ENCODE results near the gene IGLL5. TPM values are rescaled to one million over a fixed set of nuclear protein-coding genes. Genes with fewer than 3 reads are reported as not detected.

The IGLL5 gene
- total RNA-seq, 4 donors from 2014 or later: 1.1 to 35.5 (median 6.0) TPM; not detected in 1

DNA sequence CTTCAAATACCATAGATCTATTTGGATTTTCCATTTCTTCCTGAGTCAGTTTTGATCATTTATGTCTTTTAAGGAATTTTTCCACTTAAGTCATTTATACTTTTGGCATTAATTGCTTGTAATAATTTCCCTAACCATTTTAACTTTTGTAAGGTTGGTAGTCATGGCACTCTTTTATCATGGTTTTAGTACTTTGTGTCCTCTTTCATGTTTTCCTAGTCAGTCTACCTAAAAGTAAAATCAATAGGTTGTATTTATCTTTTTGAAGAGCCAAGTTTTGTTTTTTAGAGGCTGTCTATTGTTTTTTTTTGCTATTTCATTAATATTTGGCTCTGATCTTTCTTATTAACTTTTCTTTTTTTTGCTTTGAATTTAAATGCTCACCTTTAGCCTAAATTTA, 45.5 kb upstream of the IGLL5 start:
- Histone ChIP-seq H3K4me3 (no peak overlapping the region), H3K27me3 (no peaks in the 10 kb centered on the region), H3K4me1 (no peaks in the 10 kb centered on the region), H3K36me3 (no peaks in the 10 kb centered on the region), H3K9me3 (no peaks in the 10 kb centered on the region), H3K27ac (no peak overlapping the region)
- DNase-seq: no peak
- TF ChIP-seq POLR2A (IDR thresholded peaks at IDR 0.05): no peak
- TF ChIP-seq, protein P1, sequence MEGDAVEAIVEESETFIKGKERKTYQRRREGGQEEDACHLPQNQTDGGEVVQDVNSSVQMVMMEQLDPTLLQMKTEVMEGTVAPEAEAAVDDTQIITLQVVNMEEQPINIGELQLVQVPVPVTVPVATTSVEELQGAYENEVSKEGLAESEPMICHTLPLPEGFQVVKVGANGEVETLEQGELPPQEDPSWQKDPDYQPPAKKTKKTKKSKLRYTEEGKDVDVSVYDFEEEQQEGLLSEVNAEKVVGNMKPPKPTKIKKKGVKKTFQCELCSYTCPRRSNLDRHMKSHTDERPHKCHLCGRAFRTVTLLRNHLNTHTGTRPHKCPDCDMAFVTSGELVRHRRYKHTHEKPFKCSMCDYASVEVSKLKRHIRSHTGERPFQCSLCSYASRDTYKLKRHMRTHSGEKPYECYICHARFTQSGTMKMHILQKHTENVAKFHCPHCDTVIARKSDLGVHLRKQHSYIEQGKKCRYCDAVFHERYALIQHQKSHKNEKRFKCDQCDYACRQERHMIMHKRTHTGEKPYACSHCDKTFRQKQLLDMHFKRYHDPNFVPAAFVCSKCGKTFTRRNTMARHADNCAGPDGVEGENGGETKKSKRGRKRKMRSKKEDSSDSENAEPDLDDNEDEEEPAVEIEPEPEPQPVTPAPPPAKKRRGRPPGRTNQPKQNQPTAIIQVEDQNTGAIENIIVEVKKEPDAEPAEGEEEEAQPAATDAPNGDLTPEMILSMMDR (IDR thresholded peaks at IDR 0.05): no peak

DNA sequence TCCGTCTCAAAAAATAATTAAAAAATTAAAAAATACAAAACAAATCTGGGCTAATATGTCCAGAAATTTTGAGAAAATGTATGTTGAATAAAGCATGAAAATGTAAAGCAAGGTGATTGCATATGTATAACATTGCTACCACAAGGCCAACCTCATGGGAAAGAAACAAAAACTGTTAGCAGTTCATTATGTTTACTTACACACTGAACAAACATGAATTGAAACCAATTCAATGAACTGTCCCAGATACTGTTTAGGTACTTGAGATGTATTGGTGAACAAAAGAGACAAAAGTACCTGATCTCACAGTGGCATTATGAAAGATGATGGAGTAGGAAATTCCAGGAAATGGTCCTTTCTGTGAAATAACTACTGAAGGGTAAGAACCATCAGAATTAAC, 43.8 kb upstream of the IGLL5 start:
- DNase-seq: no peak
- Histone ChIP-seq H3K4me3 (no peak overlapping the region), H3K36me3 (no peaks in the 10 kb centered on the region), H3K27ac (no peak overlapping the region), H3K27me3 (no peaks in the 10 kb centered on the region), H3K4me1 (no peaks in the 10 kb centered on the region), H3K9me3 (no peaks in the 10 kb centered on the region)
- TF ChIP-seq, protein P1 (IDR thresholded peaks at IDR 0.05): no peak
- no peak for TF ChIP-seq POLR2A (IDR thresholded peaks at IDR 0.05)

DNA sequence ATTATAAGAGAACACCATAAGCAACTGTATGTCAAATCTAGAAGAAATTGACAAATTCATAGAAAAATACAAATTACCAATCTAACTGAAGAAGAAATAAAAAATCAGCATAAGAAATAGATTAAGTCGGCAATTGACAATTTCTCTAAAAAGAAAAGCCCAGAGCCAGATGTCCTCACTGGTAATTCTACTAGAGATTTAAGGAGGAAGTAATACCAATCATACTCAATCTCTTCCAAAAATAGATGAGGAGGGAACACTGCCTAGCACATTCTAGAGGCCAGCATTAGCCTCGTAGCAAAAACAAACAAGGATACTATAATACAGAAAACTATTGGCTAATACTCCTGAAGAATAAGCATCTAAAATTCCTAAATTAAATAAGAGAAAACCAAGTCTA, 40.4 kb upstream of the IGLL5 start:
- TF ChIP-seq, protein P1 (IDR thresholded peaks at IDR 0.05): no peak
- no peak for TF ChIP-seq POLR2A (IDR thresholded peaks at IDR 0.05)

DNA sequence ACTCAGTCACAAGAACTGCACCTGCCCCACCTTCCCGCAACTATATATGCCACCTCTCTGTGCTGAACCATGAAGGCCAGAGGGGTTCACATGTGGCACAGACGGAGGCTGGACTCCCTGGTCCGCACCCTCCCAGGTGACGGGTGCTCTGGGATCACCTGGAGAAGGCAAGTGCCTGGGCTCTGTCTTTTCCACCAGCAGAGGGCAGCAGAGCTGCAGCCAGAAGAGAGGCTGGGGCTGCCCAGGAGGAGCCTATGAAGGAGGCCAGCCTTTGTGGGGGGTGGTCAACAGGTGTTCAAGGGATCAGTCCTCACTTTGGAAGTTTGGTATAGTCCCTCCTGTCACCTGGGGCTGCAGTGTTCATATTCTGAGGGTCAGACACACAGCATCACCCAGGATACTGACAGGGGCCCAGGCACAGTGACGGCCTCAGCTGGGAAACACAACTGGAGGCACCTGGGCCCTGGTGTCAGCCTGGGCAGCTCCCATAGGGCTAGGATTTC, 39.2 kb upstream of the IGLL5 start:
- no peaks in the 10 kb centered on the region for H3K4me1 ChIP-seq
- H3K27me3 ChIP-seq: no peaks in the 10 kb centered on the region
- TF ChIP-seq, protein P1 (IDR thresholded peaks at IDR 0.05): peak; percentile 45 to 90 (median 82)
- no peak for TF ChIP-seq POLR2A (IDR thresholded peaks at IDR 0.05)
- H3K27ac ChIP-seq: no peak overlapping the region
- peak; percentile 72 to 91 (median 78) for DNase-seq
- no peaks in the 10 kb centered on the region for H3K9me3 ChIP-seq
- H3K4me3 ChIP-seq: no peak overlapping the region
- no peaks in the 10 kb centered on the region for H3K36me3 ChIP-seq

More for the DNA sequence above, 40.4 kb upstream of the IGLL5 start:
- Histone ChIP-seq H3K9me3 (no peaks in the 10 kb centered on the region), H3K4me1 (no peaks in the 10 kb centered on the region), H3K27ac (no peak overlapping the region), H3K4me3 (no peak overlapping the region), H3K27me3 (no peaks in the 10 kb centered on the region), H3K36me3 (no peaks in the 10 kb centered on the region)
- no peak for DNase-seq

DNA sequence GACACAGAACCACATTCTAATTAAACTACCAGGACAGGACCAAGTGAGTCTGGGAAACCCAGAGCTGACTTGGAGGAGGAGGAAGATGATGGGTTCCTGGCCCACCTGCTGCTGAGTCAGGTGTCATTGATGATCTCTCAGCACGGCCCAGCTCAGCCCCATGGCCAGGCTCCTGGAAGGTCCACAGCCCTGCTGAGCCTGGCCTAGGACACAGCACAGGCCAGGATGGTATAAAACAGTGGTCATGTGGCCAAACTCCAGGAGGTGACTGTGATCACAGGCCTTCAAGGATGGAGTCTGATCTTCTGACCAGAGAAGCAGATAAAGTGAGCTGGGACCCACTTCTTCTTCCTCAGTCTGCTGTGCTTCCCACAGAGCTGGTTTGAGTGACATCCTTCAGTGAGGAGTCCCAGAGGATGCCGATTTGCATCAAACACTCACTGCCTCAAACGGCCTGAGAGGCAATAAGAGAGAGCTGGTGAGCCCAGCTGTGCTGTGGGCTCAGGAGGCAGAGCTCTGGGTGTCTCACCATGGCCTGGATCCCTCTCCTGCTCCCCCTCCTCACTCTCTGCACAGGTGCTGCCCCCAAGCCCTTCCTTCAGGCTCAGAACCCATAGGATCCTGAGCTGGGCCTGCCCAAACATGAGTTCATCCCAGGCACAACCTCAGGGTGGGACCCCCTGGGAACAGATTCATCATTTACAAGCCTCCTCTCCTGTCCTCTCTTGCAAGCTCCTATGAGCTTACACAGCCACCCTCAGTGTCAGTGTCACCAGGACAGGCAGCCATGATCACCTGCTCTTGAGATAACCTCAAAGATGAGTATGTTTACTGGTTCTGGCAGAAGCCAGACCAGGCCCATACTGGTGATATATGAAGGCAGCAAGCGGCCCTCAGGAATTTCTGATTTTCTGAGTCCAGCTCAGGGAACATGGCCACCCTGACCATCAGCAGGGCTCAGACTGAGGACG, 37.7 kb upstream of the IGLL5 start:
- no peaks in the 10 kb centered on the region for H3K27me3 ChIP-seq
- TF ChIP-seq, protein P1 (IDR thresholded peaks at IDR 0.05): no peak
- TF ChIP-seq POLR2A (IDR thresholded peaks at IDR 0.05): no peak
- DNase-seq: no peak
- no peak overlapping the region for H3K4me3 ChIP-seq
- no peaks in the 10 kb centered on the region for H3K4me1 ChIP-seq
- H3K27ac ChIP-seq: no peak overlapping the region
- H3K9me3 ChIP-seq: no peaks in the 10 kb centered on the region
- H3K36me3 ChIP-seq: no peaks in the 10 kb centered on the region

Measured in Peyer's patch (tissue), 4 donors.